DOHH2 (cell line): ENCODE data around the gene HSDL2.

ENCODE experiments used
- H3F3A ChIP-seq: fragments of 200-600 bp; sonication (generic), shearing (Covaris generic); 2 replicates; pipeline ENCODE4 v1.6.0; 2016; ENCODE audit warnings: antibody characterized with exemption, mild to moderate bottlenecking; ENCODE audit not compliant: control insufficient read depth, insufficient read depth
- H3K27ac ChIP-seq: fragments of 200-600 bp; sonication (generic); 2 replicates; pipeline ENCODE4 v1.5.1; 2014; ENCODE audit warnings: low read depth, mild to moderate bottlenecking, low read length, moderate library complexity
- H3K27me3 ChIP-seq: fragments of 200-600 bp; sonication (generic); 2 replicates; pipeline ENCODE4 v1.6.1; 2014; ENCODE audit warnings: mild to moderate bottlenecking, low read length, mixed read lengths; ENCODE audit not compliant: control insufficient read depth
- H3K36me3 ChIP-seq: fragments of 200-600 bp; sonication (generic); 2 replicates; pipeline ENCODE4 v1.6.1; 2014; ENCODE audit warnings: mild to moderate bottlenecking, low read length, moderate library complexity, mixed read lengths; ENCODE audit not compliant: control insufficient read depth
- H3K4me1 ChIP-seq: fragments of 200-600 bp; sonication (generic); 2 replicates; pipeline ENCODE4 v1.6.1; 2014; ENCODE audit warnings: mild to moderate bottlenecking, low read length, mixed read lengths; ENCODE audit not compliant: control insufficient read depth
- H3K4me2 ChIP-seq: fragments of 200-600 bp; sonication (generic); 2 replicates; pipeline ENCODE4 v1.6.0; 2014; ENCODE audit warnings: mild to moderate bottlenecking, low read length, moderate library complexity
- H3K4me3 ChIP-seq: fragments of 200-600 bp; sonication (generic); 2 replicates; pipeline ENCODE4 v1.5.1; 2014; ENCODE audit warnings: mild to moderate bottlenecking, low read length, mixed read lengths
- H3K79me2 ChIP-seq: fragments of 200-600 bp; sonication (generic); 2 replicates; pipeline ENCODE4 v1.6.1; 2014; ENCODE audit warnings: mild to moderate bottlenecking, low read length, mixed read lengths; ENCODE audit not compliant: control insufficient read depth
- H3K9me2 ChIP-seq: fragments of 200-600 bp; sonication (generic); replicated peaks from 2 replicates; pipeline ENCODE4 v1.6.1; 2014; ENCODE audit warnings: mild to moderate bottlenecking, low read length, mixed read lengths; ENCODE audit not compliant: control insufficient read depth
- H3K9me3 ChIP-seq: fragments of 200-600 bp; sonication (generic); 2 replicates; pipeline ENCODE4 v1.6.1; 2014; ENCODE audit warnings: antibody characterized with exemption, low read length, mixed read lengths; ENCODE audit not compliant: control insufficient read depth, insufficient read depth
- H4K20me1 ChIP-seq: fragments of 200-600 bp; sonication (generic); 2 replicates; pipeline ENCODE4 v1.6.0; 2014; ENCODE audit warnings: low read depth, mild to moderate bottlenecking, antibody characterized with exemption, low read length, moderate library complexity; ENCODE audit not compliant: control insufficient read depth, insufficient read depth
- CTCF ChIP-seq: fragments of 200-600 bp; sonication (generic); IDR thresholded peaks from one replicate; pipeline ENCODE4 v1.5.1; 2014; ENCODE audit warnings: antibody characterized with exemption, mild to moderate bottlenecking, low read depth, low read length; ENCODE audit not compliant: poor library complexity, severe bottlenecking
- EZH2phosphoT487 ChIP-seq: fragments of 200-600 bp; sonication (generic); IDR thresholded peaks from 2 replicates; pipeline ENCODE4 v1.6.1; 2017; ENCODE audit warnings: borderline replicate concordance, mild to moderate bottlenecking, antibody characterized with exemption, low read length, moderate library complexity, mixed read lengths

HSDL2 gene

DNA sequence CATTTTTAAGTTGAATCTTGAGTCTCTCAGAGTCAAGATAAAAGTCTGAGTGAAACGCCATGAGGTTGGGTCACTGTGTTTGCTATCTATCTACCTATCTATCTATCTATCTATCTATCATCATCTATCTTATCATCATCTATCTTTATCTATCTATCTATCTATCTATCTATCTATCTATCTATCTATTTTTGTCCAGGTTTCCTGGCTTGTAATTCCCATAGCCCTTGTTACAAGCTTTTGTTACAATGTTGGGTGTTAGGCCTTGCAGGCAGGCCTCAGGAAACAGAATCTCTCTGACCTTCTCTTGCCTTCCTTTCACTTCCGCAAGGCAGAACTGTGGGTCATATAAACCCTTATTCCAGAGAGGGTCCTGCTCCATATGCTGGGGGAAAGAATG lies 94.1 kb downstream of the HSDL2 start:
- Histone ChIP-seq H3K9me3 (no peaks in the 10 kb centered on the region; the same call in 1 of the 2 replicates), H3K36me3 (peaks cover 8% of the 10 kb centered on the region), H3F3A (no peaks in the 10 kb centered on the region), H3K4me1 (peaks cover 8% of the 10 kb centered on the region), H3K4me3 (no peak overlapping the region), H3K27ac (no peak overlapping the region), H3K79me2 (no peaks in the 10 kb centered on the region), H3K27me3 (no peaks in the 10 kb centered on the region), H3K4me2 (no peak overlapping the region), H4K20me1 (no peaks in the 10 kb centered on the region), H3K9me2 (no peaks in the 10 kb centered on the region)
- no peak for TF ChIP-seq CTCF
- no peak for TF ChIP-seq EZH2phosphoT487

- Histone ChIP-seq H3K4me2 (no peak overlapping the region), H3K36me3 (peaks cover 8% of the 10 kb centered on the region), H3K27ac (no peak overlapping the region), H3K9me3 (no peaks in the 10 kb centered on the region; the same call in 1 of the 2 replicates), H3K4me3 (no peak overlapping the region), H3K79me2 (no peaks in the 10 kb centered on the region), H3K27me3 (no peaks in the 10 kb centered on the region), H3F3A (no peaks in the 10 kb centered on the region), H3K9me2 (no peaks in the 10 kb centered on the region), H3K4me1 (peaks cover 8% of the 10 kb centered on the region), H4K20me1 (no peaks in the 10 kb centered on the region)
- TF ChIP-seq CTCF: no peak
- no peak for TF ChIP-seq EZH2phosphoT487
Observed at GRCh38 chr9:112475318-112475717, 95.4 kb downstream of the HSDL2 start.

- Histone ChIP-seq H3K27ac (no peak overlapping the region), H3K9me3 (no peaks in the 10 kb centered on the region; the same call in 1 of the 2 replicates), H3K4me3 (no peak overlapping the region), H3F3A (no peaks in the 10 kb centered on the region), H3K36me3 (no peaks in the 10 kb centered on the region), H3K4me2 (no peak overlapping the region), H3K4me1 (peaks cover 8% of the 10 kb centered on the region), H3K9me2 (no peaks in the 10 kb centered on the region), H3K27me3 (no peaks in the 10 kb centered on the region), H3K79me2 (no peaks in the 10 kb centered on the region), H4K20me1 (no peaks in the 10 kb centered on the region)
- no peak for TF ChIP-seq CTCF
- no peak for TF ChIP-seq EZH2phosphoT487
Observed at GRCh38 chr9:112477330-112477729, 97.4 kb downstream of the HSDL2 start.

- no peaks in the 10 kb centered on the region for H4K20me1 ChIP-seq
- H3K4me1 ChIP-seq: no peaks in the 10 kb centered on the region
- H3K36me3 ChIP-seq: 0 out of 2 replicates have a peak, but pooled peaks cover 3% of the 10 kb centered on the region
- H3K4me2 ChIP-seq: no peak overlapping the region
- H3K9me3 ChIP-seq: no peaks in the 10 kb centered on the region; the same call in 1 of the 2 replicates
- H3K79me2 ChIP-seq: no peaks in the 10 kb centered on the region
- no peak overlapping the region for H3K4me3 ChIP-seq
- no peaks in the 10 kb centered on the region for H3F3A ChIP-seq
- H3K9me2 ChIP-seq: no peaks in the 10 kb centered on the region
- no peak overlapping the region for H3K27ac ChIP-seq
- TF ChIP-seq CTCF: no peak
- TF ChIP-seq EZH2phosphoT487: no peak
- no peaks in the 10 kb centered on the region for H3K27me3 ChIP-seq
Observed at GRCh38 chr9:112479221-112479620, 99.3 kb downstream of the HSDL2 start.
